HEK293 (cell line): ENCODE results near the gene CCDC142.

Experiments used
- GLI4 ChIP-seq: fragments of 450-650 bp; formaldehyde crosslinking; IDR thresholded peaks from 2 replicates; pipeline ENCODE4 v1.5.1; 2016; ENCODE audit warnings: missing biosample characterization, missing genetic modification characterization
- KLF16 ChIP-seq: fragments of 450-650 bp; formaldehyde crosslinking; IDR thresholded peaks from 2 replicates; pipeline ENCODE4 v1.5.1; 2017; ENCODE audit warnings: missing biosample characterization, missing genetic modification characterization
- KLF17 ChIP-seq: fragments of 450-650 bp; formaldehyde crosslinking; IDR thresholded peaks from 2 replicates; pipeline ENCODE4 v1.5.1; 2016; ENCODE audit warnings: missing biosample characterization, missing genetic modification characterization
- PBX3 ChIP-seq: sonication (generic); formaldehyde crosslinking; IDR thresholded peaks from 2 replicates; pipeline ENCODE4 v1.8.1; 2022; ENCODE audit warnings: mild to moderate bottlenecking, moderate library complexity, missing genetic modification reagents
- REPIN1 ChIP-seq: fragments of 450-650 bp; formaldehyde crosslinking; IDR thresholded peaks from 2 replicates; pipeline ENCODE4 v1.5.1; 2017; ENCODE audit warnings: missing biosample characterization, missing genetic modification characterization, low read depth
- TRIM28 ChIP-seq: IDR thresholded peaks from 2 replicates; pipeline ENCODE4 v1.6.1; 2011; ENCODE audit warnings: low read length, control low read depth, borderline replicate concordance
- YY2 ChIP-seq: fragments of 450-650 bp; formaldehyde crosslinking; IDR thresholded peaks from 2 replicates; pipeline ENCODE4 v1.5.1; 2016; ENCODE audit warnings: missing biosample characterization, missing genetic modification characterization
- ZBTB11 ChIP-seq: fragments of 450-650 bp; formaldehyde crosslinking; conservative IDR thresholded peaks from 2 replicates; pipeline ENCODE4 v1.5.1; 2016; ENCODE audit warnings: low read depth, missing biosample characterization, missing genetic modification characterization
- ZBTB17 ChIP-seq: fragments of 450-650 bp; formaldehyde crosslinking; IDR thresholded peaks from 2 replicates; pipeline ENCODE4 v1.5.1; 2016; ENCODE audit warnings: missing biosample characterization, missing genetic modification characterization
- ZBTB21 ChIP-seq: fragments of 450-650 bp; formaldehyde crosslinking; IDR thresholded peaks from 2 replicates; pipeline ENCODE4 v1.5.1; 2017; ENCODE audit warnings: missing biosample characterization, missing genetic modification characterization
- ZBTB26 ChIP-seq: fragments of 450-650 bp; formaldehyde crosslinking; optimal IDR thresholded peaks from 2 replicates; pipeline ENCODE3; 2016; ENCODE audit warnings: missing biosample characterization, mild to moderate bottlenecking, missing genetic modification characterization
- ZBTB48 ChIP-seq: fragments of 450-650 bp; formaldehyde crosslinking; IDR thresholded peaks from 2 replicates; pipeline ENCODE4 v1.5.1; 2016; ENCODE audit warnings: missing biosample characterization, missing genetic modification characterization
- ZNF10 ChIP-seq: fragments of 450-650 bp; formaldehyde crosslinking; IDR thresholded peaks from 2 replicates; pipeline ENCODE4 v1.5.1; 2017; ENCODE audit warnings: missing biosample characterization, missing genetic modification characterization
- ZNF146 ChIP-seq: fragments of 450-650 bp; formaldehyde crosslinking; IDR thresholded peaks from 2 replicates; pipeline ENCODE4 v1.5.1; 2016; ENCODE audit warnings: missing biosample characterization, missing genetic modification characterization
- ZNF184 ChIP-seq: fragments of 450-650 bp; IDR thresholded peaks from 2 replicates; pipeline ENCODE4 v1.5.1; 2018; ENCODE audit warnings: missing biosample characterization, mild to moderate bottlenecking, missing genetic modification characterization
- ZNF211 ChIP-seq: fragments of 450-650 bp; formaldehyde crosslinking; IDR thresholded peaks from 2 replicates; pipeline ENCODE4 v1.5.1; 2016; ENCODE audit warnings: low read depth, missing biosample characterization, missing genetic modification characterization
- ZNF221 ChIP-seq: fragments of 450-650 bp; formaldehyde crosslinking; IDR thresholded peaks from 2 replicates; pipeline ENCODE4 v1.5.1; 2017; ENCODE audit warnings: missing biosample characterization, missing genetic modification characterization, borderline replicate concordance
- ZNF292 ChIP-seq: fragments of 450-650 bp; formaldehyde crosslinking; IDR thresholded peaks from 2 replicates; pipeline ENCODE4 v1.5.1; 2016; ENCODE audit warnings: low read depth, missing biosample characterization, missing genetic modification characterization, borderline replicate concordance
- ZNF518A ChIP-seq: fragments of 450-650 bp; formaldehyde crosslinking; conservative IDR thresholded peaks from 2 replicates; pipeline ENCODE4 v1.5.1; 2016; ENCODE audit warnings: low read depth, missing biosample characterization, missing genetic modification characterization
- ZNF549 ChIP-seq: fragments of 450-650 bp; IDR thresholded peaks from 2 replicates; pipeline ENCODE4 v1.5.1; 2018; ENCODE audit warnings: missing biosample characterization, missing genetic modification characterization, mild to moderate bottlenecking, inconsistent platforms, moderate library complexity
- ZNF654 ChIP-seq: fragments of 450-650 bp; formaldehyde crosslinking; IDR thresholded peaks from 2 replicates; pipeline ENCODE4 v1.5.1; 2016; ENCODE audit warnings: low read depth, missing biosample characterization, missing genetic modification characterization
- ZNF660 ChIP-seq: fragments of 450-650 bp; IDR thresholded peaks from 2 replicates; pipeline ENCODE4 v1.5.1; 2018; ENCODE audit warnings: missing biosample characterization, mild to moderate bottlenecking, missing genetic modification characterization
- ZNF692 ChIP-seq: fragments of 450-650 bp; formaldehyde crosslinking; IDR thresholded peaks from 2 replicates; pipeline ENCODE4 v1.5.1; 2016; ENCODE audit warnings: missing biosample characterization, missing genetic modification characterization
- ZNF777 ChIP-seq: fragments of 450-650 bp; formaldehyde crosslinking; IDR thresholded peaks from 2 replicates; pipeline ENCODE4 v1.5.1; 2017; ENCODE audit warnings: missing biosample characterization, missing genetic modification characterization, borderline replicate concordance
- ZSCAN16 ChIP-seq: fragments of 450-650 bp; formaldehyde crosslinking; IDR thresholded peaks from 2 replicates; pipeline ENCODE4 v1.5.1; 2016; ENCODE audit warnings: missing biosample characterization, missing genetic modification characterization
- ZXDB ChIP-seq: fragments of 450-650 bp; formaldehyde crosslinking; IDR thresholded peaks from 2 replicates; pipeline ENCODE4 v1.5.1; 2016; ENCODE audit warnings: missing biosample characterization, missing genetic modification characterization

CCDC142 gene

GRCh38 chr2:74458132-74458937 is 24.5 kb downstream of the CCDC142 start, which contains the start of gene WBP1 (continued):
- TF ChIP-seq PBX3 (CRISPR knock-in tag) (0 out of 2 replicates have a peak, but pooled peaks have one; percentile 39), ZNF692 (0 out of 2 replicates have a peak, but pooled peaks have one; percentile 14), ZBTB17 (tag by site-specific recombination) (peak; percentile 29; the same call in 1 of the 2 replicates), TRIM28 (0 out of 2 replicates have a peak, but pooled peaks have one; percentile 10), ZNF660 (tag by site-specific recombination) (no peak), ZBTB21 (tag by site-specific recombination) (no peak), REPIN1 (tag by site-specific recombination) (no peak), ZSCAN16 (tag by site-specific recombination) (no peak), ZNF777 (no peak), ZNF146 (tag by site-specific recombination) (no peak), YY2 (tag by site-specific recombination) (peak; percentile 88), ZNF221 (tag by site-specific recombination) (no peak), ZNF211 (tag by site-specific recombination) (no peak), ZNF654 (tag by site-specific recombination) (no peak), ZBTB48 (tag by site-specific recombination) (peak; percentile 73), ZNF549 (tag by site-specific recombination) (no peak), ZBTB11 (tag by site-specific recombination) (peak; percentile 75), KLF16 (0 out of 2 replicates have a peak, but pooled peaks have one; percentile 16), ZXDB (no peak; the same call in 1 of the 2 replicates), ZNF518A (tag by site-specific recombination) (no peak), ZNF10 (tag by site-specific recombination) (peak; percentile 70), KLF17 (tag by site-specific recombination) (no peak), GLI4 (no peak), ZNF184 (tag by site-specific recombination) (no peak), ZNF292 (tag by site-specific recombination) (no peak), ZBTB26 (tag by site-specific recombination) (no peak)
